GM21390 (cell line): ENCODE measurements around the gene B3GAT1.

ENCODE experiments used
- ATAC-seq: cut with Tn5 transposase; IDR thresholded peaks from one replicate; pipeline ENCODE4 v1.9.1; 2021; ENCODE audit not compliant: unreplicated experiment

Gene B3GAT1

DNA sequence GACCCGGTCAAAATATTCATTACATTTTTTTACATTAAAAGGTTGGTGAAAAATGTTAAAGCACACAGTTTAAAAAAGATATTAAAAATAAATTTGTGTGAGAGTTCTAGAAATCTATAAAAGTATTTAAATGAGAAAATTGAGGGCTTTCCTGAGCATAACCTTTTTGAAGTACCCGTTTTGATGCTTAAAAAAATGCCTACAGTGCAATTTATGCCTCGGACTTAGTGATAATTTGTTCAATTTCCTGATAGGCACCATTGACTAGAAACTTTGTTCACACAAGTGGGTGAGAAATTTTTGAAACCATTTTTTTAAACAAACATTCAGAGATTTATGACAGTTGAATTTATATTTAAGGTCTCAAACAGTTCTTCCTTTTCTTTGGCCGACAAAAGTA lies 29.7 kb upstream of the B3GAT1 start:
- no peak for ATAC-seq

DNA sequence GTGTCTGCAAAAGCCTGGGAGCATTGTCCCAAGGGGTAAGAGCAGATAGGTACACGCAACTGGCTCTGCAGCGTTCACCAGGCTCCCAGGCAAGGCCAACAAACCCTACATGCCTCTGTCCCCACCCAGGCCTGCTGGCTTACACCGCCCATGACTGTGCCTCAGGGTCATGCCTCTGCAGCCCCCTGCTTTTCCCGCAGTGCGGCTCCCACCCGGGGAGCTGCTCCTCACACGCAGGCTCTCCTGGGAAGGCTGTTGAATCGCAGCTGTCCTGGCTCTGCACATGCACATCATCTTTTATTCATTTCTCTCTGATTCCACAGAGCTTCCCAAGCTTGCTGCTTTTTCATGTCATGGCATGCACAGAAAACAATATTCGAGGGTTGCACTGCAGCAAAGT lies 29.2 kb upstream of the B3GAT1 start:
- no peak for ATAC-seq

DNA sequence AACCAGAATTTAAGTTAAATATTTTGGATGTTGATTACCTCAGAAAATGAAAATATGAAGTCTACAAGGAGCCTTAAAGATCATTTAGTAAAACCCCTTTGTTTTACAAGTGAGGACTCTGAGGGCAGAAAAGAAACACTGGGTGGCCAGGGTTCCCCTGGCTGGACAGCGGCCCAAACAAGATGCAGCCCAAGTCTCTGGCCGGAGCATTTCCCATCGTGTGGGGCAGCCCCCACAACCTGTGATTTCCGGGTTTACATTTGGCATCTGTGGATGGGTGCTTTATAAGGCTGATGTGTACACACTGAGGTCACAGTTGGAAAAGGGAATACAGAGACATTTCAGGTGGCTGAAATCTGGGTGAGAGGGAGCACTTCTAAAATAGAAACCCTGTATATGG lies 28.8 kb upstream of the B3GAT1 start:
- no peak for ATAC-seq

DNA sequence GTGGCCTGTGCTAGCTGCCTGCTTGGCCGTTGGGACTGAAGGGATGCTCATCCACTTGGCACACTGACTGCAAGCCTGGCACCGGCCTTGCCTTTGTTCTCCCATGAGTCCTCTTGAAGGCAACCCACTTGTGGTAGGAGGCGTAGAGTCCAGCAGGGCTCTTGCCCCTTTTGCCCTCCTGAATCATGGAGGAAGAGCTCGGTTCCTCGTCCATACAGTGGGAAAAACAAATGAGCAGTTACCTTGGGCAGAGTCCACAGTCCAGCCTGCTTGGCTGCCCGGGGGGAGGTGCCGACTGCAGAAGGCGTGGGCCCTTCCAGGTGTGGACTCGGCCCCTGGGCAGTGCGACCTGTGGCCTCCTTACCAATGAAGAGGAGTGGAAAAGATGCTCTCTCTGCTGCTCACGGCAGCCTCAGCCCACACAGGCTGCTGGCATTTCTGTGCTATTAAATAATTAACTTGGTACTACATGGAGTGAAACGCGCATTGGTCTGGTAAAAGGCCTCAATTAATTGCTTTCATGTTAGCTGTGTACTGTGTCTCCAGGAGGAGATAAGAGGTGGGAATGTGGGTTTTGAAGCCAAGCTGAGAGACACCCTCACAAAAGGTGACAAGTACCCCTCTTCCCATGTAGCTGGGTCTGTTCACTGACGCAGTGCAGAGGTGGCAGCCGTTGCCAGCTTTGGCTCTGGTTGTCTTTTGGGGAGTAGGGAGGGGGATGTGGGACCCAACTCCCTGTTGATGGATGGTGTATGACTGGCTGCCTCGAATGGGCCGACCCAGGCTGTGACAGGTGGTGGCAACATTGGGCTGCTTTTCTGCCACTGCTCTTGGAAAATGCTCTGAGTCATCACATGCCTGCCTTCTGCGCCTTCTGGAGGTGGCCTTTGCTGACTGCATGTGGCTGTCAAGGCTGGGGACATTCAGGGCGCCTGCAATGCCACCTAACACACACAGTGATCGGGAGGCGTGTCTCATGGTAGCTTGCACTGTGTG lies 26.8 kb upstream of the B3GAT1 start:
- no peak for ATAC-seq

DNA sequence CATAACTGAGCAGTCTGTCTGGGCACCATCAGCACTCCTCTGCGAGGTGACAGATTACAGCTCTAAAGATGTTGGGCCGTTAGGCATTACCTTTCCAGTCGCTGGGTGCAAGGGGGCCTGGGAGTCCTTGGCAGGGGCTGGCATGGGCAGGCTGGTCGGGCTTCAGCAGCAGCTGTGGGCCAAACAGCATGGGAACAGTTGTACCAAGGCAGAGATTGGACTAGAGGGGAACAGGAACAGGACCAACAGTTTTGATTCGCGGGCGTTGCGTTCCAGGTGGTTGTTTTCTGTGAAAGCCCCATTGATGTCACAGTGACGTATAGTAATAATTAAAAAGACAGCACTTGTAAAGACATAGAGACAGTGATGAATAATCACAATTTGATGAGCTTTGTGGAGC lies 25.8 kb upstream of the B3GAT1 start:
- no peak for ATAC-seq

DNA sequence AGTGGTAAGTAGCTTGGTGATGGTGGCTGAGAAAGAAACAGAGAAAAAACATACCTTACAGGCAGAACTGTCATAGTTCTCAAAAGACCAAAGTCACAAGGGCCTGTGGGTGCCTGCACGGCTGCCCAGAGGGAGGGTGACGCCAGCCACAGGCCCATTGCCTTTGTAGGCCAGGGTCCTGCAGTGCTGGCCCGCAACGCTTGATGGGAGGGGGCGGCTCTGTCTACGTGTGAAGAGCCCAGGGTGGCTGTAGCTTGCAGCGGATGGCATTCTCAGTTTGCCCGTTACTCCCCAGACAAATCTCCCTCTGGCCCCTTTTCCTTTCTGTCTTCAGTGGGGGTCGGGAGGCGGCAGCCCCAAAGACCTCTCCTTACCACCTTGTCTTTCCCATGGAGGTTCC lies 24.7 kb upstream of the B3GAT1 start:
- no peak for ATAC-seq

DNA sequence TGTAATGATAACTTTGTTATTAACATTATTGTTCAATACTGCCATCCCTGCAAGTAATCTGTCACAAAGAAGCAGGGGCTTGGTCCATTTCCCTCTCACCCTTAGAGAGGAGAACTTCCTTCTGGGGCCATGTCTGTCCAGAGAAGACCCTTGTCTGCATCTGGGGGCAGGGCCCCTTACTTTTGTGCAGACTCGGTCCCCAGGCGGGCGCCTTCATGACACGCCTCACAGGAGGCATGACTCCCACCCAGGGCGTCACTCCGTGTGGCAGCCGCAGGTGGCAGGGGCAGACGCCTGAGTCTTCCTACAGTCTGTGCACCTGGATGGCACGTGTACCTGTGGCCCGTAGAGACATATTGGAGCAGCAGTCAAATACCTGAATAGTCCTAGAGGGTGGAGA lies 21.8 kb upstream of the B3GAT1 start:
- no peak for ATAC-seq

DNA sequence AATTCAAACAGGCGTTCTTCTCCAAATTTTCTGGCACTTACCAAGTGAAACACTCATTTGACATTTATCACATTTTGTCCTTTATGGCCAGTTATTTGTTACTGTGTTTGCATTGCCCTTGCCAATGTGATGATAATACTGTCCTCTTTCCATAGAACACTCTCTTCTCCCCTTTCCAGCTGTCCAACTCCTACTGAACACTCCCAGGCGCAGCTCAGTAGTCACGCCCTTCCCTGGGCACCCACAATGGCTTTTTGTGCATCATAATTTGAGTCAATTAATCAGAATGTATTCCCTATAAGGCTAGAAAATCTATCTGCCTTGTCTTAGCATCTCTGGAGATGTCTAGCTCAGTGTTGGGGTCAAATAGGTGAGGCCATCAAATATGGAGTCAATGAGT lies 21.2 kb upstream of the B3GAT1 start:
- no peak for ATAC-seq

DNA sequence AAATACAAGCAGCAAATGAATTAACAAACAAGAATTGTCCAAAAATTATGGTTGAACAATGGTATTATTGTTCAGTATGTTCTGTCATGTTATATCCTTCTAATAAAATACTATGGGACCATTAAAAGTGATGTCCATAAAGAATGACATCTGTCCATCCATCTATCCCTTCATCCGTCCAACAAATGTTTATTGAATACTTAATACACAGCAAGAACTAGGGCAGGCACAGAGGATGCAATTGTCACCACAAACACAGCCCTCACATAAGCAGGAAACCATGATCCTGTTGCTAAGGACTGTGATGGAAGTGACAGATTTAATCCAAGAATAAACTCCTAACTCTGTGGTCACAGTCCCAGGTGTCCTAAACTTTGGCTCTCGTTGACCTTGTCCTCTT lies 20.7 kb upstream of the B3GAT1 start:
- ATAC-seq = no peak

DNA sequence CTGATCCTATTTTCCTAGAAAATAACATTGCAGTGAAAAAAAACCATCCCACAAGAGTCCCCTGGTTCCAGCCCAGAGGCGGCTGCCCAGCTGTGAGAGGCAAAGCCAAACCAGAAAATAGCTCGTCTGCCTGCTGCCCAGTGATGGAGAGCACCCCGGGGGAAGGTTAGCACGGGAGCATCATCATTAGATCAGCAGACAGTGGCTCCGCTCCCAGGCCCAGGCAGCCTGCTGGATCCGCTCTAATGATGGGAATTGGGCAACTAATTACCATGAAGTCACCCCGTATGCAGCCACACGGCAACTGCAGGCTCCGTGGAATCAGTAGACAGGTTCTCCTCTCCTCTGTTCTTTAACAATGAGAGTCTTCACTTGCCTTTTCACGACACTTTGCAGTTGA lies 17.1 kb upstream of the B3GAT1 start:
- ATAC-seq = no peak

DNA sequence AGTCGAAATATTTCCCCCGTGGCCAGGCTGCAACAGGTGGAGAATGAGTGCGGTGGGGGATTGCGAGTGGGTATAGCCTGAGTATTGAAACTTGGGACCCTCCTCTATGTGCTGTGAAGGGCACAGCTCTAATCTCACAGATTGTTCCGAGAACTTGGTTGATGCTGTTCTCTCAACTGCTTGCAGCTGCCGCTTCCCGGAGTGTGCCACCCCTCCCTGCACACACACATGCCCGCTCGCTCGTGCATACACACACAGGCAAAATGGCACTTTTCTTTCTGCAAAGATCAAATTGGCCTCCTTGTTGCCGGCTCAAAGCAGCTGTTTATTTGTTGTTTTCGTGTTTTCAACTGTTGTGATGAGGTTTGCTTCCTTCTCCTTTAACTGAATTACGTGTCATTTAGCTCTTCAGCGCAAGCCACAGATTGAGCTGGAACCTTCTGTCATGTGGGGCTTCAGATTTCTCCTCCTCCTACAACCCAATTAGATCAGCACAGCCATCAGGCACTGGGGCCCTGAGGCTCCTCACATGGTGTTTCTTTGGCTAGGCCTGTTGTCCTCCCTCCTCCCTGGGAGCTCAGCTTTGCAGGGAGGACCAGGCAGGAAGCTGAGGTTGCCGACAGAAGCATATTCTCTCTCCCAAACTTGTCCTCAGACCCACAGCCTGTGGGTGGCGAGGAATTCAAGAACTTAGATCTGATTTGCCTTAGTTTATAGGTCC lies 13.9 kb upstream of the B3GAT1 start:
- no peak for ATAC-seq

DNA sequence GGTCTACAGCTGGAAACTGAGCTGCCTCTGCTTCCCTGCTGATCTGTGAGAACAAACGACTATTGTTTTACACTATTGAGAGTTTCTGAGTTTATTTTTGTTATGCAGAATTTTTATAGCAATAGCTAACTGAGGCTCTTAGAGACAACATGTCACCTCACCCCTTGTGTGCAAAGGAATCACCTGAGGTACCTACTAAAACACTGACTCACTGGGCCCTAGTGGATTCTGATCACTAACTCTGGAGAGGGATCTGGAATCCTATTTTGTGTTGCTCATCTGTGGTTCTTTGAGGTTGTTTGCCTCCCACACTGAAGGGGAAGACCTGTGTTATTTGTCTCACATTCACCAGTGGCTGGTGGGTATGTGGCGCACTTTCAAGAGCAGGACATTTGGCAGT lies 13.4 kb upstream of the B3GAT1 start:
- ATAC-seq = no peak

DNA sequence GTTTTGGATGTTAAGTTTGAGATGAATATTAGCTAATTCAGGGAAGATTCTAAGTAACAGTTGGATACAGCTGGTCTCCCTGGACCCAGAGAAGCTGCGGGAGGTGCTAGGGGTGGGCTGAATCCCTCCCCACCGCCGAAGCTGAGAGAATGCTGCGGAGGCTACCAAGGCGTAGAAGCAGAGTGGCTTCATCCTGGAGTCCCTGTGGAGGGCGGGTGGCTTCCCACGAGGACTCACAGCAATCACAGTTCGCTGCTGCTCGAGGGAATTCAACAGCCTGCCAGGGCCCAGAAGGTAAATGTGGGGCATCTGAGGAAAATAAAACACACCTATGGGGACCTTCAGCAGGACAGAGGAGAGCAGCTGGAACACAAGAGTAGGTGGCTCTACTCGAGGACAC lies 11.1 kb upstream of the B3GAT1 start:
- no peak for ATAC-seq

DNA sequence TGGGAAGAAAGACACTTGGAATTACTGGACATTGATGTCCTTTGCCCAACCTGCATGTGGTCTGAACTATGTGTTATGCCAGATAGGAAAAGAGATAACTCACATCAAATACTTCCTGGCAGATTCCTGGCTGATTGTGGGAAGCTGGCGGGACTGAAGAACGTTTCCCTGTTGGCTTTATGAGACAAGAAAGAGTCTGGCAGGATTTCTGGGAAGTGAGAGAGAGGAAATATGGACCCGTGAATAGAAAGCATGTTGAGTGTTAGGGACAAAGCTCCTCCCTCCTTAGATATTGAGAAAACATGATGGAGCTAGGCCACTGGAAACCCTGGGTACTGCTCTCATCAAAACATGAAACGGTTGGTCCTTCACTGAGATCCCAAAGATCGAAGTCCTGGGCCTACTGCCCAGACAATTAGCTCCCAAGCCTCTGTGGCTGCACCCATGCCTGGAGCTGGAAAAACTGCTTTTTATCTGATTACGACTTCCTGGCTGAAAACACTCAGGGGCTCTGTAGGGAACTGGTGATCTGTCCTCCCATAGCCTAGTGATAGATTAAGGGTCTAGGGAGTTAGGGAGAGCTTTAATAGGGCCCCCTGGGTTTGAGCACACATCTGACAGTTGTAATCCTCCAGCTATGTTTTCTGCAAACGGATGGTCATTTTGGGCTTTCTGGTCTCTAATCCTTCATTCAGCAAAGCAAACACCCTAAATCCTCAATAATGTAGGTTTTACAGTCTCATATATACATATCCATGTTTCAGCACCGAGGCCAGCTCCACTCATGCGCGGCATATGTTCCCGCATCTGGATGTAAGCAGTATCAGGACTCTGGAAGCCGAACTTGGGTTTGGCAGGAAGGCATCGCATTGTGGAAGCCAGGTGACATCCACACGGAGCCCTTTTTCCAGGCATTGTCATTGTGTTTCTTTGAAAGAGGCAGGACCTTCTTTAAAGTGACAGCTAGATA lies 6.1 kb upstream of the B3GAT1 start:
- ATAC-seq = no peak

DNA sequence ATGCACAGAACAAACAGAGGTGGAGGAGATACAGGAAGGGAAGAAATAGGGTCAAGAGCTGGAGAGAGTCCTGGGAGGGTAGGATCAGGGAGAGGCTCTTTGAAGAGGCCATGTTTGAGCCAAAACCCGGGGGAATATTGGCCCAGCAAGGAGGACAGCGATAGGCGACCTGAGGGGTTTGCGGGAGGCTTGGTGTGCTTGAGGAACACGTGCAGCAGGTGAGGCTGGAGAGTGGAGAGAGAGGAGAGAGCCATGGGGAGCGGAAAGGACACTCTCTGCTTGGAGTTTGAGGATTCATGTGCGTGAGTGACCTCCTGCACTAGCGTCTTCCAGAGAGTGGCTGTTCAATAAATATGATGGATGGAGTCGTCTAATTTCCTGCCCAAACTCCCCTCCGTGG lies 4.7 kb upstream of the B3GAT1 start:
- ATAC-seq = no peak

DNA sequence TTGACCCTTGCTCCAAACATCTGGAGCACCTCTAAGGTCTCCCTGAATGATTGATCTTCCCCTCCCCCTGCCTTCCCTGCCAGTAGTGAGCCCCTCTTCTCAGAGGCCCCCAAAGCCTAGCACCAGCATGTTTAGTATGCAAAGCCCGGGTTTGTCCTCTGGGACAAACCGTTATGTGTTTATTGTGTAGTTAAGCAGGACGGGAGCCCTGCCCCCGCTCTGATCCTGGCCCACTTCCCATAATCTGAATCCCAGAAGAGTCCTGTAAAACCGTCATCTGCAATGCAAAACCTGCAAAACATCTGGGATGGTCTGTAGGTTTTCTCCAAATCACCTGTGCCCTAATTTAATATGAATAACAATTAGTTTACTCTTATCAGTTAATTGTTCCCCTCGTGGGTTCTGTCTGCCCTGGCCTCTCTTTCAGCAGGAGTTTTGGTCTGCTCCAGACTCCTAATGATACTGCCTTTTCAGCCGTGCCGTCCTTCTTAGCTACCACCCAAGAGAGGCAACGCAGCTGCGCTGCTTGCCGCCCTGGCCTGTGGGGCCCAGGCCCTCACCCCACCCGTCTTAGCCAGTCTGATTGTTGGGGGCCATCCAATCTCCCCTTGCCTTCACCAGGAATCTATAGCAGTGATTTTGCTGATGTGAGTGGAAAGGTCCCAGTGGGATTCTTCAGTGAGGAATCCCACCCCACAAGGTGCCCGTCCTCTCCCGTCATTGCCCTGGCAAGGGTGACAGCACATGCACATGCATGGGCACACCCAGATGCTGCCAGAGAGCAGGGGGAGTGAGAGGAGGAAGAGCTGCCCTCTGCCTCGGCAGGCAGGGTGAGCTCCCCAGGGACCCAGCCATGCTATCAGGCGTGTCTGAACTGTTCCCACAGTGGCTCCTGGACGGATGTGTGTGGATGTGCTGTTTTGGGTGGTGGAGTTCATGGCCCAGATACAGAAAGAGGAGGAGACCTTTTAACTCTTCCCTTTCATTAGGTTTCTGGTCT lies 3.0 kb upstream of the B3GAT1 start:
- ATAC-seq = no peak

DNA sequence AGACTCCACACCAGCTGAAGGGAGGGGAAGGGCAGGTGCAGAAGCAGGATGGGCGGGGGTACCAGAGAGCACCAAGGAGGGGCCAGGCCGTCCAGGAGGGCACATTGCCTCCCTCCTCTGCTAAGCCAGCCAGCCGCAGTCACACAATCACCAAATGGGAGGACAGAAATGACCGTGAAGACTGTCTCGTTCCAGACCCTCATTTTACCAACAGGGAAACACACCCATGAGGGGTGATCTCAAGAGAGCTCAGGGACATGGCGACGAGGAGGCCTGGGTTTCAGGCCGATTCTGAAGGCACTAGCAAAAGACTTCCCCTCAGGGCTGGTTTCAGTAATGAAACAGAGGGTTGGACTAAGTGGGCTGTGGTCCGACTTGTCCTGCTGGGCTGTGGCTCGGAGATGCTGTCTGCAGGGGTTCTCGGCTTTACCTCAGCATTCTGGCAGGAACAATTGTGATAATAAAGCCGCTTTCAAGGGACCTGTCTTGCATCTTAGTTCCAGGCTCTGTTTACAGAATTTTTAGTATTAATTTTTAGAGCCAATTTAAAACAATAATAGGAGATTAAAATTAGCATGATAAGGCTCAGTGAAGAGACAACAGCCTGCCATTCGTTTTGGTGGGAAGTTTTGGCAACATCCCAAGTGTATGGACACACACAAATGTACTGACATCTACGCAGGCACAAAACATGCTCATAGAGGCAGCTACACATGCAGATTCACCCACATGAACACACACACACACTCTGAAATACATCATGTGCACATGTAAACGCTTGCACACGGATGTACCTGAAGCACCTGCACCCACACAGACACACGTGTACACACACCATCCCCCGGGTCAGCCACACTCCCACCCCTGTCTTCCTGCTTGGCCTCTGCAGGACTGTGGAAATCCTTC lies 2.0 kb upstream of the B3GAT1 start:
- no peak for ATAC-seq

DNA sequence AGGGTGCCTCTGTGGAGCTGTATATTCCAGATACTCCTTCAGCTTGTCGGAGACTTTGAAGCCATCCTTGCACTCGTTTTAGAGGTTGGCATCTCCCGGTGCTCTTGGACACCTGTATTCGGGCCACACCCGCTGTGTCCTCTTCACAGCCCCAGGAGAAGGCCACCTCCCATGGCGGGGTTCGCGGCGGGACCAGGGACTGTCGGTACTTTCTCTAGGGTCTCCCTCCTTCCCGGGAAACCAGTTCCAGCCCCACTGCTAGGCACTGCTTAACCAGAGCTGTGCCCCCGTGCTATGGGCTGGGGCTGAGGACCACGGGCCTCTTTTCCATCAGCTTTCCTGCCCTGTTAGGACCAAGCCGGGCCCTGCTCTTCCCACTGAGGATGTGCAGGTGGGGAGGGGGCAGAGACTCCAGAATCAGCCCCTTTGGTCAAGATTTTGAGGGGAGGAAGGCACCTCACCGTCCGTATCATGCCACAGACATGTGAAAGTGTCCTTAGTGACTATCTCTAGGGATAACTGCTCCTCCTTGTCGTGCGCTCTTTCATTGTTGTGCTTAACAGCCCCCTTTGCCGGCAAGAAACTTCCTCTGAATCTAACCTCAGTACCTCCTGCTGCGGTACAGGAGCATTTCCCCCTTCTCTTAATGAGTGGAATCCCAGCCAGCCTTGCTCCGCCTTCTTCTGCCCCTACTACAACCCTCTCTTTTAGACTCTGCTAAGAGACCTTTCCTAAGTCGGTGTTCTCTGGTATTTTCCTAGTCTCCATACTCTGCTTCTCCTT lies 1.2 kb upstream of the B3GAT1 start:
- ATAC-seq = no peak
